Lung (tissue), 12 donors: ENCODE measurements around the gene CHRD. TPM values are rescaled to one million over a fixed set of nuclear protein-coding genes. Genes with fewer than 3 reads are reported as not detected.

Experiments
- ATAC-seq: fragments of 200-7000 bp; cut with Tn5 transposase; one replicate; pipeline ENCODE4 v1.9.1; 2020; ENCODE audit warnings: moderate number of reproducible peaks; ENCODE audit not compliant: insufficient read depth, low FRiP score
- DNase-seq, 3 donors: peaks; one replicate each; pipeline ENCODE4 v3.0.0-alpha.2; 2013 to 2017
- H3K27ac ChIP-seq, 2 donors: one replicate each; pipeline ENCODE4 v1.5.1; 2013; ENCODE audit warnings: mild to moderate bottlenecking in 2 of 2, moderate library complexity in 2 of 2, control low read depth in 1 of 2, inconsistent platforms in 1 of 2, low read depth in 1 of 2, low read length in 1 of 2
- H3K27me3 ChIP-seq, 3 donors: one replicate each; pipeline ENCODE4 v1.5.1; 2013; ENCODE audit warnings: low read length in 2 of 3; ENCODE audit not compliant: control insufficient read depth in 3 of 3, insufficient read depth in 3 of 3
- H3K36me3 ChIP-seq, 4 donors: one replicate each; pipeline ENCODE4 v1.5.1; 2013; ENCODE audit warnings: low read length in 4 of 4, mild to moderate bottlenecking in 1 of 4, moderate library complexity in 1 of 4; ENCODE audit not compliant: control insufficient read depth in 4 of 4, insufficient read depth in 4 of 4
- H3K4me1 ChIP-seq, 5 donors: one replicate each; pipeline ENCODE4 v1.5.1; 2013; ENCODE audit warnings: low read length in 5 of 5, mild to moderate bottlenecking in 2 of 5, moderate library complexity in 1 of 5; ENCODE audit not compliant: control insufficient read depth in 5 of 5, insufficient read depth in 5 of 5
- H3K4me3 ChIP-seq: one replicate; pipeline ENCODE4 v1.5.1; 2013; ENCODE audit warnings: mild to moderate bottlenecking, control low read depth, moderate library complexity
- H3K9ac ChIP-seq, 2 donors: one replicate each; pipeline ENCODE4 v1.5.1; 2013; ENCODE audit warnings: low read length in 2 of 2, control low read depth in 1 of 2; ENCODE audit not compliant: insufficient read depth in 1 of 2
- H3K9me3 ChIP-seq, 4 donors: one replicate each; pipeline ENCODE4 v1.5.1; 2013; ENCODE audit warnings: low read length in 3 of 4, mild to moderate bottlenecking in 1 of 4, moderate library complexity in 1 of 4; ENCODE audit not compliant: control insufficient read depth in 4 of 4, insufficient read depth in 3 of 4
- WGBS, 2 donors: extraction: QIAGEN DNeasy Blood & Tissue Kit; methylation state at CpG; one replicate each; pipeline ENCODE4 v1.1.7; 2013; 5-methylcytosine and 5-hydroxymethylcytosine counted together
- polyA plus RNA-seq, 2 donors: library from polyadenylated mRNA; stranded (reverse); fragments of 200-250 nt; gene quantifications; one replicate each; pipeline ENCODE4 v1.2.1, GENCODE V29; 2013
- total RNA-seq, 2 donors: library from RNA; depleted of rRNA in 1 of 2; stranded (reverse); fragments of >200 nt in 1 of 2; gene quantifications; one replicate each; pipeline ENCODE4 v1.2.1, GENCODE V29; 2014 to 2021
- TF ChIP-seq, protein P1 (sequence below): IDR thresholded peaks from 2 replicates; pipeline ENCODE4 v1.5.1; 2012; ENCODE audit warnings: mild to moderate bottlenecking; ENCODE audit errors: control extremely low read depth, extremely low read depth
- donor health status: control.
- donor health status: control.
- donor health status: Bipolar disorder and iron deficiency.
- donor health status: healthy.
- donor health status: DM: yes; HTN: yes; CAD: no.

Gene CHRD
- total and polyA plus RNA-seq, 4 donors, result 4.2 to 16.7 (median 5.8) TPM

DNA sequence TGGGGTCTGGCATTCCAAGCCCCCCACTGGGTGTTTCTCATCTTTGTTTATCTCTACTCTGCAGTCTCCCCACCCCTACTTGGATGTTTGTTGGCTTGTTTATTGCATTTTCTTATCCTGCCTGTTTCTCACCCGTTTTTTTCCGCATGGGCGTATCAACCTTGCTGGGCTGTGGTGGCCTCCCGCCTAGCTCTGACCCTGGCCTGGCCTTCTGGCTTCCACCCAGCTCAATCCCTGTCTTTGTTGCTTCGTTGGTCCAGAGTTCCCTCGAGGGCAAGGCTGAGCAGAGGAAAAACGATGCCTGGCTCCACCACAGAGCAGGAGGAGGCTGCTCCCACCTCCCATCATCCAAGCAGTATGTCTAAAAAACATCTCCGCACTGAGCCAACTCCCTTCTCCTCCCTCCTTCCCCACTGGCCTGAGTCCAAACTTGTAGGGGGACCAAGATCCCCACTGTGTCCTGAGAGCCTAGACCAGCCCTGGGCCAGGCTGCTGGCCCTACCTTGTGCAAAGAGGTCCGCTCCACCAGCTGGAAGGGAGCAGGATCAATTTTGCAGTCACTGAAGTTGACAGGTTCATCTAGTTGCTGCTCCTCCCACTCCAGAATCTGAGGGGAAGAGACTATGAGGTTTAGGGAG is 28.2 kb upstream of the CHRD start:
- DNase-seq, result no peak
- 63 to 81% methylated on average over 9 of the region's 9 CpGs for WGBS, 2 donors
- peaks cover 0 to 29% (median 2%) of the 10 kb centered on the region in 5 donors for H3K4me1 ChIP-seq
- no peak overlapping the region for H3K27ac ChIP-seq
- no peak for ATAC-seq
- H3K9me3 ChIP-seq, result no peaks in the 10 kb centered on the region
- no peak overlapping the region for H3K9ac ChIP-seq
- no peak overlapping the region for H3K4me3 ChIP-seq
- TF ChIP-seq, protein P1, sequence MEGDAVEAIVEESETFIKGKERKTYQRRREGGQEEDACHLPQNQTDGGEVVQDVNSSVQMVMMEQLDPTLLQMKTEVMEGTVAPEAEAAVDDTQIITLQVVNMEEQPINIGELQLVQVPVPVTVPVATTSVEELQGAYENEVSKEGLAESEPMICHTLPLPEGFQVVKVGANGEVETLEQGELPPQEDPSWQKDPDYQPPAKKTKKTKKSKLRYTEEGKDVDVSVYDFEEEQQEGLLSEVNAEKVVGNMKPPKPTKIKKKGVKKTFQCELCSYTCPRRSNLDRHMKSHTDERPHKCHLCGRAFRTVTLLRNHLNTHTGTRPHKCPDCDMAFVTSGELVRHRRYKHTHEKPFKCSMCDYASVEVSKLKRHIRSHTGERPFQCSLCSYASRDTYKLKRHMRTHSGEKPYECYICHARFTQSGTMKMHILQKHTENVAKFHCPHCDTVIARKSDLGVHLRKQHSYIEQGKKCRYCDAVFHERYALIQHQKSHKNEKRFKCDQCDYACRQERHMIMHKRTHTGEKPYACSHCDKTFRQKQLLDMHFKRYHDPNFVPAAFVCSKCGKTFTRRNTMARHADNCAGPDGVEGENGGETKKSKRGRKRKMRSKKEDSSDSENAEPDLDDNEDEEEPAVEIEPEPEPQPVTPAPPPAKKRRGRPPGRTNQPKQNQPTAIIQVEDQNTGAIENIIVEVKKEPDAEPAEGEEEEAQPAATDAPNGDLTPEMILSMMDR, result no peak
- H3K27me3 ChIP-seq, result no peaks in the 10 kb centered on the region
- H3K36me3 ChIP-seq, result peaks cover 0 to 12% (median 2%) of the 10 kb centered on the region in 4 donors

DNA sequence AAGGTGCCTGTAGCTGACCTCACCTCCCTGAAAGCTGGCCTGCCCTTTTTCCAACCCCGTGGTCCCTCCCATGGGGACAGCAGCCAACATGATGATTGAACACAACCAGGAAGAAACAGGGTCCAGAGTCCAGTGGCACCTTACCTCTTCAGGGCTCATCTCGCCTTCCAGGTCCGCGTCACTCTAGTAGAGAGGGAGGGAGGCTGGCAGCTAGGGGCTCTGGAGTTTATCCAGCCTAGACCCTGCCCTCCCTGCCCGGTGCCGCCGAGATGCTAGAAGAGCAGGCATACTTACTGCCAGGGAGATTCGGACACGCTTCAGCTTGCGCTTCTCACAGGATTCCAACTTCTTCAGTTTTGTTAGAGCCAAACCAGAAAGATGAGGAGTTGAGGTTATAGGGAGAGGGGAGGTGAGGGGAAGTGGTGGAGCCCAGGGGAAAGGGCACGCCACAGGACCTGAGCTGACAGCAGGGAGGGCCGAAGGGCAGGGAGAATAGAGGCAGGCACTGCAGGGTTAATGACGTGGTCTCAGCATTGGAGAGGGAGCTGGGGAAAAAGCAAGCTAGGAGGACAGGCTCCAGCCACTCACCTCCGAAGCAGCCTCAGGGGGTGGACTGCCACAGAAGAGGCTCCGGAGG is 27.6 kb upstream of the CHRD start:
- H3K36me3 ChIP-seq, result peaks cover 0 to 9% (median 4%) of the 10 kb centered on the region in 4 donors
- no peaks in the 10 kb centered on the region for H3K27me3 ChIP-seq
- H3K27ac ChIP-seq, result no peak overlapping the region
- no peaks in the 10 kb centered on the region for H3K9me3 ChIP-seq
- peaks cover 0 to 24% (median 2%) of the 10 kb centered on the region in 5 donors for H3K4me1 ChIP-seq
- WGBS, 2 donors, result 87 to 90% methylated on average over 15 of the region's 15 CpGs
- H3K9ac ChIP-seq, result no peak overlapping the region
- no peak for ATAC-seq
- TF ChIP-seq, protein P1, result no peak
- H3K4me3 ChIP-seq, result no peak overlapping the region
- DNase-seq, result no peak

DNA sequence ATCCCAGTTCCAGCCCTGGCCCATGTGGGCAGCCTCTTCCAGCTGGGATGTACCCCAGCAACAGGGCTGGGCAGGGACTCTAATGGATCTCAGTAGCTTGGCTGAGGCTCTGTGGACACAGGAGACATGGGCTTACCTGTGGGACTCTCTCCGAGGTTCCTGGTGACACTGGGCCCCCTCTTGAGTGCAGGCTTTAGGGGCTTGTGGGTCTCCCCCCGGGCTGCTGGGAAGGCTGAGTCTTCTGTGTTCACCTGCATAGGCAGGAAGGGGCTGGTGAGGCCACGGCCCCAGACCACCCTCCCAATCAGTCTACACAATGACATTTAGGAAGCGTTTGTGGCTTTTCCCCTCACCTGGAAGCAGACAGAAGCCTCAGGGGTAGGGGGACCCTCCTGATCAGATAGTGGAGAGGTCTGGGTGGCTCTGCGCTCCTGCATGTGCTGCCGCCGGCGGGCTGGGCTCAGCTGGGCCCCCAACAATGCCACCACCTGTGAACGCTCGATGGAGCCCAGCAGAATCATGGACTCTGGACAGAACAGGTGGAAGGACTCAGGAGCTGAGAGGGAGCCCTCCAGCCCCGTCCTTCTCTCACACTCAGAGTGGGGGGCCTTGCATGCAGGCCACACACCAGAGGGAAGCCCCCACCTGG is 26.8 kb upstream of the CHRD start:
- Histone ChIP-seq H3K9me3 (no peaks in the 10 kb centered on the region), H3K27me3 (no peaks in the 10 kb centered on the region), H3K4me1 (peaks cover 0 to 16% (median 2%) of the 10 kb centered on the region in 5 donors), H3K27ac (no peak overlapping the region), H3K36me3 (peaks cover 0 to 9% (median 4%) of the 10 kb centered on the region in 4 donors), H3K9ac (no peak overlapping the region), H3K4me3 (no peak overlapping the region)
- DNase-seq (no peak), ATAC-seq (no peak)
- 92 to 93% methylated on average over 11 of the region's 11 CpGs for WGBS, 2 donors
- TF ChIP-seq, protein P1, result no peak
